Neural progenitor cell (in vitro differentiated cells): ENCODE measurements around the gene ISCA2. TPM values are rescaled to one million over a fixed set of nuclear protein-coding genes. Genes with fewer than 3 reads are reported as not detected.
A peak's percentile ranks its signal among the peaks of the same experiment; 100 is the strongest.

ENCODE experiments used
- DNase-seq: peaks from one replicate; pipeline ENCODE4 v3.0.0-alpha.2; 2016; ENCODE audit warnings: low spot score
- H2AFZ ChIP-seq: fragments of 200-600 bp; sonication (generic); replicated peaks from 2 replicates; pipeline ENCODE4 v1.6.1; 2016; ENCODE audit warnings: antibody characterized with exemption
- H3F3A ChIP-seq: fragments of 200-600 bp; sonication (generic); 2 replicates; pipeline ENCODE4 v1.6.1; 2016; ENCODE audit warnings: antibody characterized with exemption, low read depth
- H3K27ac ChIP-seq: fragments of 200-600 bp; sonication (generic); 2 replicates; pipeline ENCODE4 v1.5.1; 2016; ENCODE audit warnings: mild to moderate bottlenecking
- H3K27me3 ChIP-seq: fragments of 200-600 bp; sonication (generic); 2 replicates; pipeline ENCODE4 v1.6.1; 2016; ENCODE audit warnings: mild to moderate bottlenecking, moderate library complexity
- H3K36me3 ChIP-seq: fragments of 200-600 bp; sonication (generic); 2 replicates; pipeline ENCODE4 v1.5.1; 2016
- H3K4me1 ChIP-seq: fragments of 200-600 bp; sonication (generic); 2 replicates; pipeline ENCODE4 v1.6.1; 2016; ENCODE audit warnings: mixed run types
- H3K4me2 ChIP-seq: fragments of 200-600 bp; sonication (generic); 2 replicates; pipeline ENCODE4 v1.6.1; 2016
- H3K4me3 ChIP-seq: fragments of 200-600 bp; sonication (generic); 2 replicates; pipeline ENCODE4 v1.5.1; 2016
- H3K79me2 ChIP-seq: fragments of 200-600 bp; sonication (generic); 2 replicates; pipeline ENCODE4 v1.6.1; 2016; ENCODE audit warnings: low read depth
- H3K9ac ChIP-seq: fragments of 200-600 bp; sonication (generic); 2 replicates; pipeline ENCODE4 v1.6.1; 2016
- H3K9me3 ChIP-seq: fragments of 200-600 bp; sonication (generic); 2 replicates; pipeline ENCODE4 v1.5.1; 2016; ENCODE audit warnings: low read depth
- H4K20me1 ChIP-seq: fragments of 200-600 bp; sonication (generic); 2 replicates; pipeline ENCODE4 v1.6.1; 2016; ENCODE audit warnings: low read depth
- H3K27ac Mint-ChIP-seq: 3 replicates; pipeline ENCODE4 v1.8.0; 2021; ENCODE audit warnings: mixed read lengths
- H3K27me3 Mint-ChIP-seq: 2 replicates; pipeline ENCODE4 v1.8.0; 2022; ENCODE audit warnings: low read depth, mild to moderate bottlenecking, inconsistent platforms, moderate library complexity, mixed read lengths; ENCODE audit not compliant: insufficient read depth
- H3K36me3 Mint-ChIP-seq: 3 replicates; pipeline ENCODE4 v1.8.0; 2021; ENCODE audit warnings: mixed read lengths
- H3K4me1 Mint-ChIP-seq: 3 replicates; pipeline ENCODE4 v1.8.0; 2021; ENCODE audit warnings: mixed read lengths
- H3K4me3 Mint-ChIP-seq: 3 replicates; pipeline ENCODE4 v1.8.0; 2021; ENCODE audit warnings: mild to moderate bottlenecking, moderate library complexity, mixed read lengths
- H3K9me3 Mint-ChIP-seq: 3 replicates; pipeline ENCODE4 v1.8.0; 2020; ENCODE audit warnings: mixed read lengths
- CTCF ChIP-seq: fragments of 200-600 bp; sonication (generic); IDR thresholded peaks from 2 replicates; pipeline ENCODE4 v1.5.1; 2017; ENCODE audit warnings: antibody characterized with exemption, mild to moderate bottlenecking
- EZH2 ChIP-seq: fragments of 200-600 bp; sonication (generic); IDR thresholded peaks from 2 replicates; pipeline ENCODE4 v1.6.1; 2017; ENCODE audit warnings: antibody characterized with exemption, mild to moderate bottlenecking, moderate library complexity
- EZH2phosphoT487 ChIP-seq: fragments of 200-600 bp; sonication (generic); IDR thresholded peaks from 2 replicates; pipeline ENCODE4 v1.6.1; 2017; ENCODE audit warnings: antibody characterized with exemption
- total RNA-seq: library from RNA; depleted of rRNA; stranded (reverse); fragments of >200 nt; gene quantifications from 2 replicates; pipeline ENCODE4 v1.2.3, GENCODE V29; 2015; ENCODE audit warnings: low replicate concordance

Gene ISCA2
- total RNA-seq, 1 donor from 2014 or later, result 45.5 TPM

DNA sequence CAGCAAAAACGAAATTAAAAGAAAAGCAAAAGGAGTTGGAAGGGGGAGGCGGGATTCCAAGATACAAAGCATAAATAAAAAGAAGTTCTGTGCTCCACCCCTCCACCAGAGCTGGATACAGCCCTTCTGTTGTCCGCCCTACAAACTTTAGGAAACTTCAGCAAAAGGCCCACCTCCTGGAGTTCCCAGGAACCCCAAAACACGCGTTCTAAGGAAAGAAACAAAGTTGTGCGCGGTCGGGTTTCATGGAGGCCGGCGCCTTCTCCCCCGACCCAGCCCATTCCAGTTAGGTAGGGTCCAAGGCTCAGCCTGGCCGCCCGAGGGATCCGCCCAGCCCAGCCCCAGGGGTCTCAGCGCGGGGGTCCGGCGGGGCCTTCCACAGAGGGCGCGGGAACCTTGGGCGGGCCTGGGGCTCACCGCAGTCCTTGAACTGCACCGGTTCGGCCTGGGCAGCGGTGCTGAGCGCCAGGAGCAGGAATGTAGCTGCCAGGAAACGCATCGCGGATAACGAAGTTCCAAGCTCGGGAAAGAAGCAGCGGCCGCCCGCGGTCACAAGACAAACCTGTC lies 706 bp upstream of the ISCA2 start, which contains the start of gene NPC2:
NPC2 (minus strand) TSS at position 530 of the 567 bp plus-strand sequence; CDS start at position 499, 31 bp downstream.
- peaks cover 14% of the 10 kb centered on the region for H3K36me3 ChIP-seq
- Mint-ChIP-seq H3K36me3 (peaks cover 5% of the 10 kb centered on the region), H3K27ac (no peak within 1 kb of the TSS), H3K4me3 (no peak within 1 kb of the TSS), H3K4me1 (peaks cover 12% of the 10 kb centered on the region), H3K9me3 (no peaks in the 10 kb centered on the region), H3K27me3 (peaks cover 2% of the 10 kb centered on the region)
- H3K27me3 ChIP-seq, result no peaks in the 10 kb centered on the region
- peaks cover 22% of the 10 kb centered on the region for H4K20me1 ChIP-seq
- H3K4me3 ChIP-seq, result peak within 1 kb of the TSS; percentile 88
- peak within 1 kb of the TSS; percentile 90 for H3K9ac ChIP-seq
- H2AFZ ChIP-seq, result peak within 1 kb of the TSS; percentile 69
- peak within 1 kb of the TSS; percentile 98 for H3K4me2 ChIP-seq
- peaks cover 14% of the 10 kb centered on the region for H3F3A ChIP-seq
- no peaks in the 10 kb centered on the region for H3K9me3 ChIP-seq
- peaks cover 9% of the 10 kb centered on the region for H3K4me1 ChIP-seq
- peak within 1 kb of the TSS; percentile 87 for H3K27ac ChIP-seq
- DNase-seq, result no peak
- H3K79me2 ChIP-seq, result peaks cover 76% of the 10 kb centered on the region
- TF ChIP-seq EZH2 (no peak), EZH2phosphoT487 (no peak), CTCF (no peak)

DNA sequence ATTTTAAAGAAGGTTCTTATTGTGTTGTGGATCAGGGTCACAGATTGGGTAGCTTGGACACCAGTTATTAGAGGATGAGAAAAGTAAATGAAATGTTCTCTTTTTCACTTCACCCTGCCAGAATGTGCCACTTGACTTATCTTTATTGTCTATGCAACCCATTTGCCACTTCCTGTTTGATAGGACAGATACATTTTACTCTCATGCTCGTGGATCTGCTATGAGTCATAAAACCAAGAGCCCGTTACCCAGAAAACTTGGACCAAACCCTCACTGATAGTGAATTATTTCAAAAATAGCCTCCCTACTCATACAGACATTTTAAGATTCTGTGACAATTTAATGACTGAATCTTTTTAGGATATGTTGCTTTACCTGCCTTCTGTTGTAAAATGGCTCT lies 1.8 kb downstream of the ISCA2 start:
- Mint-ChIP-seq H3K27me3 (peaks cover 2% of the 10 kb centered on the region), H3K27ac (no peak overlapping the region), H3K4me3 (no peak overlapping the region), H3K9me3 (no peaks in the 10 kb centered on the region), H3K4me1 (peaks cover 12% of the 10 kb centered on the region), H3K36me3 (peaks cover 5% of the 10 kb centered on the region)
- peaks cover 22% of the 10 kb centered on the region for H4K20me1 ChIP-seq
- H3K27me3 ChIP-seq, result no peaks in the 10 kb centered on the region
- H3K27ac ChIP-seq, result no peak overlapping the region
- H3K4me3 ChIP-seq, result peak overlapping the region; percentile 88
- H3K9ac ChIP-seq, result no peak overlapping the region
- TF ChIP-seq EZH2 (no peak), CTCF (no peak), EZH2phosphoT487 (no peak)
- peaks cover 14% of the 10 kb centered on the region for H3K36me3 ChIP-seq
- peaks cover 12% of the 10 kb centered on the region for H3K4me1 ChIP-seq
- H2AFZ ChIP-seq, result no peak overlapping the region
- no peak for DNase-seq
- H3K9me3 ChIP-seq, result no peaks in the 10 kb centered on the region
- H3K79me2 ChIP-seq, result peaks cover 51% of the 10 kb centered on the region
- H3F3A ChIP-seq, result peaks cover 36% of the 10 kb centered on the region
- H3K4me2 ChIP-seq, result peak overlapping the region; percentile 98

DNA sequence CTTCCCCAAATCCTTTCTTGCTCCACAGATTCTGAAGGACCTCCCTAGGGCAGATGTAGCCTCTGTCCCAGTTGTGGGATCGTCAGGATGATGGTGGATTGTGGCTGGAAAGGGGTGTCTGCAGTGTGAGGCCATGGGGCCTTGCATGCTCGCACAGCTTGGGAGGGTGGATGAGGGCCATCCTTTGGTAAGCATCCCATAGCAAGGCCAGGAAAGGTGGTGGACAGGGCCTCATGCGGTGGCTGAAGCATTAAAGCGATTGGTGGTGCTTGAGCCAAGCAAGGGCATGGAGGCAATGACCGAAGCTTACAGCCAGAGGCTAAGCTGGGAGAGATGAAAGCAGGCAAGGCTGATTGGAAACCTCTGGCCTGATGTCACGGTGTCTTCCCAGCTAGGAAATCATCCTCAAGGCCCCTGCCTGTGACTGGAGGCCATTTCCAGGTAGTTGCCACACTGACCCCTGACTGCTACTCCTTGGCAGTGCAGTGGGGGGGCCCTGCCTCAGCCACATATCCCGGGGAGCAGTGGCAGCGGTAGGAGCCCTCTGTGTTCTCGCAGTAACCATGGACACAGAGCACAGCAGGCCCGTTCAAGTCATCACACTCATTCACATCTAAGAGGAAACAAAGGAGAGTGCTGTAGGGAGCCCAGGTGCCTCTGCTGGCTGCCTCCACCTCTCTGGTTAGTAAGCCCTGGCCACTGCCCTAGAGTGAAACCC lies 7.0 kb downstream of the ISCA2 start:
- peaks cover 2% of the 10 kb centered on the region for H3K36me3 Mint-ChIP-seq
- H3F3A ChIP-seq, result peaks cover 40% of the 10 kb centered on the region
- H3K4me2 ChIP-seq, result peak overlapping the region; percentile 50
- peaks cover 7% of the 10 kb centered on the region for H3K36me3 ChIP-seq
- peaks cover 4% of the 10 kb centered on the region for H3K27me3 Mint-ChIP-seq
- H3K79me2 ChIP-seq, result peaks cover 9% of the 10 kb centered on the region
- no peaks in the 10 kb centered on the region for H3K9me3 ChIP-seq
- peaks cover 6% of the 10 kb centered on the region for H4K20me1 ChIP-seq
- TF ChIP-seq CTCF, result no peak
- TF ChIP-seq EZH2, result no peak
- peak overlapping the region; percentile 63 for H3K27ac ChIP-seq
- H3K4me1 Mint-ChIP-seq, result peaks cover 18% of the 10 kb centered on the region
- H3K27ac Mint-ChIP-seq, result peak overlapping the region; percentile 89
- peak; percentile 68 for DNase-seq
- H3K4me1 ChIP-seq, result peaks cover 25% of the 10 kb centered on the region
- no peak overlapping the region for H3K9ac ChIP-seq
- no peak overlapping the region for H2AFZ ChIP-seq
- no peak overlapping the region for H3K4me3 Mint-ChIP-seq
- no peaks in the 10 kb centered on the region for H3K9me3 Mint-ChIP-seq
- H3K27me3 ChIP-seq, result no peaks in the 10 kb centered on the region
- no peak overlapping the region for H3K4me3 ChIP-seq
